ENCODE results near the gene LRIG3. TPM values are rescaled to one million over a fixed set of nuclear protein-coding genes. Genes with fewer than 3 reads are reported as not detected.

The LRIG3 gene
- total and polyA plus RNA-seq, 2 of the 8 experiments (the other 6 are each of a cell fraction or from before 2014, with no cell fraction given), result 6.5 to 9.1 TPM

DNA sequence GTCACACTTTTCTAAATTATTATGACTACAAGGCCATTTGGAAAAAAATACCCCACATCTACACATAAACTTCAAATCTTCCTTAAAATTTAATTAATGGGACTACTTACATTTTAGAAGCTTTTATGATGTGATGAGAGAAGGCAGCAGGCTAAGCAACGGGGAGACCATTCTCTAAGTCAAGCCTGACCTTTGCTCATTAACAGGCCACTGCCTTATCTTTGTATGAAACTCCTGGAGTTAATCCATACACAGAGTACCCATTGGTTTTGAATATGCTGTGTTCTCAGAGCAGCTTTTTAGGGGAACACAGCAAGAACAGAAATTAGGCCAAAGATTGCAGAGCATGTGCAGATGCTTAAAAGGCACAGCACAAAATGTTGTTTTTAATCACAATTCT lies 35.5 kb upstream of the LRIG3 start (continued):
- TF ChIP-seq, protein P1, sequence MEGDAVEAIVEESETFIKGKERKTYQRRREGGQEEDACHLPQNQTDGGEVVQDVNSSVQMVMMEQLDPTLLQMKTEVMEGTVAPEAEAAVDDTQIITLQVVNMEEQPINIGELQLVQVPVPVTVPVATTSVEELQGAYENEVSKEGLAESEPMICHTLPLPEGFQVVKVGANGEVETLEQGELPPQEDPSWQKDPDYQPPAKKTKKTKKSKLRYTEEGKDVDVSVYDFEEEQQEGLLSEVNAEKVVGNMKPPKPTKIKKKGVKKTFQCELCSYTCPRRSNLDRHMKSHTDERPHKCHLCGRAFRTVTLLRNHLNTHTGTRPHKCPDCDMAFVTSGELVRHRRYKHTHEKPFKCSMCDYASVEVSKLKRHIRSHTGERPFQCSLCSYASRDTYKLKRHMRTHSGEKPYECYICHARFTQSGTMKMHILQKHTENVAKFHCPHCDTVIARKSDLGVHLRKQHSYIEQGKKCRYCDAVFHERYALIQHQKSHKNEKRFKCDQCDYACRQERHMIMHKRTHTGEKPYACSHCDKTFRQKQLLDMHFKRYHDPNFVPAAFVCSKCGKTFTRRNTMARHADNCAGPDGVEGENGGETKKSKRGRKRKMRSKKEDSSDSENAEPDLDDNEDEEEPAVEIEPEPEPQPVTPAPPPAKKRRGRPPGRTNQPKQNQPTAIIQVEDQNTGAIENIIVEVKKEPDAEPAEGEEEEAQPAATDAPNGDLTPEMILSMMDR (IDR thresholded peaks at IDR 0.05; ENCODE audit: control extremely low read depth in 1 of 3, insufficient read depth in 1 of 3, low read depth in 1 of 3, low read length in 3 of 3), result no peak
- no peak for TF ChIP-seq TBP (IDR thresholded peaks at IDR 0.05; ENCODE audit: low read depth, low read length)
